Parathyroid adenoma (tissue), 2 donors: ENCODE measurements around the gene AKIRIN2.
A peak's percentile ranks its signal among the peaks of the same experiment; 100 is the strongest.
"Not testable (repeated sequence)": the region's sequence is repeated elsewhere in the genome, so short reads cannot be mapped to it uniquely, and the experiment has no call there.

Source experiments
- H2AFZ ChIP-seq: fragments of 300-600 bp; sonication (generic); one replicate; pipeline ENCODE4 v1.7.0; 2017; ENCODE audit warnings: antibody characterized with exemption, mild to moderate bottlenecking
- H3K27ac ChIP-seq: fragments of 300-600 bp; sonication (generic); one replicate; pipeline ENCODE4 v1.7.0; 2017
- H3K27me3 ChIP-seq: fragments of 300-600 bp; sonication (generic); one replicate; pipeline ENCODE4 v1.7.0; 2017; ENCODE audit warnings: low read length; ENCODE audit not compliant: control insufficient read depth, insufficient read depth
- H3K36me3 ChIP-seq: fragments of 300-600 bp; sonication (generic); one replicate; pipeline ENCODE4 v1.7.0; 2017; ENCODE audit warnings: low read length; ENCODE audit not compliant: control insufficient read depth, insufficient read depth
- H3K4me1 ChIP-seq: fragments of 300-600 bp; sonication (generic); one replicate; pipeline ENCODE4 v1.7.0; 2017; ENCODE audit warnings: control low read depth
- H3K4me2 ChIP-seq: fragments of 300-600 bp; sonication (generic); one replicate; pipeline ENCODE4 v1.7.0; 2017; ENCODE audit warnings: low read length
- H3K4me3 ChIP-seq: fragments of 300-600 bp; sonication (generic); one replicate; pipeline ENCODE4 v1.7.0; 2017; ENCODE audit warnings: low read depth, low read length
- H3K79me2 ChIP-seq: fragments of 300-600 bp; sonication (generic); one replicate; pipeline ENCODE4 v1.7.0; 2017; ENCODE audit warnings: control low read depth
- H3K9ac ChIP-seq: fragments of 300-600 bp; sonication (generic); one replicate; pipeline ENCODE4 v1.7.0; 2017; ENCODE audit warnings: mild to moderate bottlenecking
- H3K9me3 ChIP-seq: fragments of 300-600 bp; sonication (generic); one replicate; pipeline ENCODE4 v1.7.0; 2017; ENCODE audit warnings: low read length; ENCODE audit not compliant: control insufficient read depth
- CTCF ChIP-seq: fragments of 300-600 bp; sonication (generic); IDR thresholded peaks from one replicate; pipeline ENCODE4 v1.7.0; 2017; ENCODE audit warnings: antibody characterized with exemption, mild to moderate bottlenecking
- donor health status: primary hyperparathyroidism.

Gene AKIRIN2

GRCh38 chr6:87718662-87719433, 16.8 kb upstream of the AKIRIN2 start:
- Histone ChIP-seq H3K27me3 (no peaks in the 10 kb centered on the region), H3K4me3 (no peak overlapping the region), H3K9me3 (no peaks in the 10 kb centered on the region), H3K27ac (peak overlapping the region; percentile 3), H3K4me2 (no peak overlapping the region), H3K36me3 (no peaks in the 10 kb centered on the region), H3K9ac (no peak overlapping the region), H2AFZ (no peak overlapping the region), H3K79me2 (no peaks in the 10 kb centered on the region), H3K4me1 (peaks cover 14% of the 10 kb centered on the region)
- no peak for TF ChIP-seq CTCF

GRCh38 chr6:87716928-87717614, 15.0 kb upstream of the AKIRIN2 start:
- Histone ChIP-seq H3K9ac (no peak overlapping the region), H3K36me3 (no peaks in the 10 kb centered on the region), H3K4me3 (no peak overlapping the region), H3K27me3 (no peaks in the 10 kb centered on the region), H3K4me1 (no peaks in the 10 kb centered on the region), H2AFZ (peak overlapping the region; percentile 5), H3K4me2 (no peak overlapping the region), H3K27ac (no peak overlapping the region), H3K79me2 (no peaks in the 10 kb centered on the region), H3K9me3 (no peaks in the 10 kb centered on the region)
- TF ChIP-seq CTCF, result no peak

- no peak for TF ChIP-seq CTCF
- H3K4me1 ChIP-seq, result no peaks in the 10 kb centered on the region
- no peak overlapping the region for H3K4me2 ChIP-seq
- no peak overlapping the region for H3K9ac ChIP-seq
- no peak overlapping the region for H3K4me3 ChIP-seq
- H3K79me2 ChIP-seq, result no peaks in the 10 kb centered on the region
- no peaks in the 10 kb centered on the region for H3K36me3 ChIP-seq
- H3K27me3 ChIP-seq, result no peaks in the 10 kb centered on the region
- no peaks in the 10 kb centered on the region for H3K9me3 ChIP-seq
- no peak overlapping the region for H2AFZ ChIP-seq
- H3K27ac ChIP-seq, result no peak overlapping the region
Measured at GRCh38 chr6:87714093-87714842, 12.2 kb upstream of the AKIRIN2 start.

GRCh38 chr6:87712713-87713112, 10.7 kb upstream of the AKIRIN2 start:
- not testable (repeated sequence) for H3K4me3 ChIP-seq, H3K27me3 ChIP-seq, H3K4me1 ChIP-seq, H3K9ac ChIP-seq, H3K79me2 ChIP-seq, H3K9me3 ChIP-seq, H3K4me2 ChIP-seq, H3K36me3 ChIP-seq, H3K27ac ChIP-seq, H2AFZ ChIP-seq

- Histone ChIP-seq H3K4me2 (no peak overlapping the region), H3K9ac (no peak overlapping the region), H3K79me2 (no peaks in the 10 kb centered on the region), H3K4me3 (no peak overlapping the region), H2AFZ (no peak overlapping the region), H3K4me1 (no peaks in the 10 kb centered on the region), H3K9me3 (no peaks in the 10 kb centered on the region), H3K36me3 (no peaks in the 10 kb centered on the region), H3K27ac (no peak overlapping the region), H3K27me3 (no peaks in the 10 kb centered on the region)
- no peak for TF ChIP-seq CTCF
Measured at GRCh38 chr6:87710090-87710489, 8.1 kb upstream of the AKIRIN2 start.

GRCh38 chr6:87708581-87709427, 6.8 kb upstream of the AKIRIN2 start:
- H2AFZ ChIP-seq, H3K27me3 ChIP-seq, H3K4me2 ChIP-seq, H3K79me2 ChIP-seq, H3K4me1 ChIP-seq, H3K27ac ChIP-seq, H3K36me3 ChIP-seq, H3K9ac ChIP-seq, H3K9me3 ChIP-seq, H3K4me3 ChIP-seq: not testable (repeated sequence)
